PC-9 (cell line): ENCODE results near the gene C22orf31. TPM values are rescaled to one million over a fixed set of nuclear protein-coding genes. Genes with fewer than 3 reads are reported as not detected.

Experiments
- BruUV-seq: library from RNA; stranded (reverse); fragments of 400-500 nt; replicated peaks from 2 replicates; lab custom pipeline; 2021; lab: Mats Ljungman, UMichigan
- CTCF ChIA-PET: fragments of 300-600 bp; sonication (Branson Sonifier 250); formaldehyde crosslinking; loops from one replicate; lab custom pipeline; 2022; ENCODE audit warnings: antibody characterized with exemption; lab: Charles Lee
- POLR2A ChIA-PET: fragments of 300-600 bp; sonication (Branson Sonifier 250); formaldehyde crosslinking; loops from one replicate; lab custom pipeline; 2022; ENCODE audit warnings: antibody characterized with exemption; ENCODE audit not compliant: unreplicated experiment; lab: Charles Lee
- DNase-seq, 2 experiments: peaks; one replicate each; pipeline versions ENCODE4 v3.0.0 to v3.0.0-alpha.2; 2015 to 2022; ENCODE audit warnings: mixed read lengths in 1 of 2
- H2AFZ ChIP-seq: fragments of 200-600 bp; sonication (generic); 2 replicates; pipeline ENCODE4 v1.8.1; 2017; ENCODE audit warnings: antibody characterized with exemption
- H3F3A ChIP-seq: fragments of 200-600 bp; sonication (generic); 2 replicates; pipeline ENCODE4 v1.8.1; 2017; ENCODE audit warnings: antibody characterized with exemption, mild to moderate bottlenecking, low read depth; ENCODE audit not compliant: insufficient read depth
- H3K27ac ChIP-seq: fragments of 200-600 bp; sonication (generic); 2 replicates; pipeline ENCODE4 v1.6.1; 2016; ENCODE audit warnings: mixed run types
- H3K27me3 ChIP-seq: fragments of 200-600 bp; sonication (generic); 2 replicates; pipeline ENCODE4 v1.6.1; 2016; ENCODE audit warnings: low read depth, mixed run types; ENCODE audit not compliant: insufficient read depth
- H3K36me3 ChIP-seq: fragments of 200-600 bp; sonication (generic); 2 replicates; pipeline ENCODE4 v1.6.1; 2016; ENCODE audit warnings: low read depth, mixed run types
- H3K4me1 ChIP-seq: fragments of 200-600 bp; sonication (generic); replicated peaks from 2 replicates; pipeline ENCODE4 v1.6.1; 2016; ENCODE audit warnings: mixed run types; ENCODE audit not compliant: insufficient read depth
- H3K4me2 ChIP-seq: fragments of 200-600 bp; sonication (generic); 2 replicates; pipeline ENCODE4 v1.6.1; 2017; ENCODE audit warnings: mixed run types
- H3K4me3 ChIP-seq: fragments of 200-600 bp; sonication (generic); 2 replicates; pipeline ENCODE4 v1.6.1; 2016; ENCODE audit warnings: mixed run types
- H3K79me2 ChIP-seq: fragments of 200-600 bp; sonication (generic); 2 replicates; pipeline ENCODE4 v1.6.1; 2017; ENCODE audit warnings: low read depth, mixed run types
- H3K9me2 ChIP-seq: fragments of 200-600 bp; sonication (generic); 2 replicates; pipeline ENCODE4 v1.8.1; 2017; ENCODE audit warnings: mild to moderate bottlenecking; ENCODE audit not compliant: insufficient read depth
- H3K9me3 ChIP-seq: fragments of 200-600 bp; sonication (generic); 2 replicates; pipeline ENCODE4 v1.8.1; 2016; ENCODE audit warnings: low read depth; ENCODE audit not compliant: insufficient read depth
- H4K20me1 ChIP-seq: fragments of 200-600 bp; sonication (generic); 2 replicates; pipeline ENCODE4 v1.8.1; 2017; ENCODE audit not compliant: insufficient read depth
- CTCF ChIP-seq: fragments of 200-600 bp; sonication (generic); conservative IDR thresholded peaks from 2 replicates; pipeline ENCODE4 v1.6.1; 2017; ENCODE audit warnings: mixed run types, antibody characterized with exemption, mild to moderate bottlenecking, moderate library complexity
- EZH2 ChIP-seq: fragments of 200-600 bp; sonication (generic); IDR thresholded peaks from 2 replicates; pipeline ENCODE4 v1.8.0; 2017; ENCODE audit warnings: antibody characterized with exemption, low read depth
- intact Hi-C: fragments of 100-400 bp; cut with micrococcal nuclease; formaldehyde crosslinking; loops from one replicate; pipeline ENCODE4 v1.10.0; 2022; ENCODE audit not compliant: unreplicated experiment
- total RNA-seq: library from RNA; stranded (reverse); gene quantifications from 2 replicates; pipeline ENCODE4 v1.2.3, GENCODE V29; 2021

C22orf31 gene
- total RNA-seq, 1 experiment from 2014 or later, result not detected

- Histone ChIP-seq H3K79me2 (no peaks in the 10 kb centered on the region), H3K4me2 (no peak overlapping the region), H3K9me3 (no peaks in the 10 kb centered on the region), H3F3A (no peaks in the 10 kb centered on the region), H3K27me3 (no peaks in the 10 kb centered on the region), H3K4me1 (no peaks in the 10 kb centered on the region), H3K36me3 (no peaks in the 10 kb centered on the region), H3K9me2 (no peaks in the 10 kb centered on the region), H3K4me3 (no peak overlapping the region), H2AFZ (no peak overlapping the region), H3K27ac (no peak overlapping the region), H4K20me1 (no peaks in the 10 kb centered on the region; the same call in 1 of the 2 replicates)
- DNase-seq, result no peak
- intact Hi-C loops, result no loop called here
- CTCF ChIA-PET, result no interaction called here
- POLR2A ChIA-PET, result no interaction called here
- TF ChIP-seq EZH2, result no peak
- TF ChIP-seq CTCF, result no peak
- no TSS peak for BruUV-seq
Measured at GRCh38 chr22:29014773-29015172, 46.9 kb downstream of the C22orf31 start.

DNA sequence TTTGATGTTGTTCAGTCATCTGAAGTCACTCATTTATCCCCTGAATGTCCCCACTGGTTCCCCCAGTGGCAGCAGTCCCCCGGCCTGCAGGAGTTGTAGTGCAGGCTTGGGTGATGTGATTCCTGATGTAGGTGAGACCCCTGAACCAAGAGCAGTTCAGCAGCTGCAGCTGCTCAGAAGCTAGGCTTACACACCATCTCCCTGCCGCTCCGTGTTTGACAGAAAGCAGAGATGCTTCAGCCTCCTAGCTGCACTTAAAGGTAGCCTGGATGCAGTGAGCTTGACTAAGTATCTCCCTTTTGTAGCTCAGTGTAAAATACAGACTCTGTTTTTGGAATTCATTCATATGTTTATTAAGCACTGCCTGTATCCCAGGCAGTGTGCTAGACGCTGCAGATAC is 47.3 kb downstream of the C22orf31 start:
- CTCF ChIA-PET, result no interaction called here
- no peaks in the 10 kb centered on the region for H3K79me2 ChIP-seq
- BruUV-seq, result no TSS peak

GRCh38 chr22:29012952-29013351 is 48.7 kb downstream of the C22orf31 start:
- no peaks in the 10 kb centered on the region for H3K27me3 ChIP-seq
- TF ChIP-seq EZH2, result no peak
- no peak for TF ChIP-seq CTCF
- H3K27ac ChIP-seq, result no peak overlapping the region
- no peaks in the 10 kb centered on the region for H3K4me1 ChIP-seq
- no peak overlapping the region for H3K4me3 ChIP-seq
- POLR2A ChIA-PET, result no interaction called here
- no peaks in the 10 kb centered on the region for H3K9me2 ChIP-seq
- no peak overlapping the region for H2AFZ ChIP-seq
- H3K79me2 ChIP-seq, result no peaks in the 10 kb centered on the region
- no peak overlapping the region for H3K4me2 ChIP-seq
- H3K9me3 ChIP-seq, result no peaks in the 10 kb centered on the region
- CTCF ChIA-PET, result no interaction called here
- no peaks in the 10 kb centered on the region for H3F3A ChIP-seq
- H3K36me3 ChIP-seq, result no peaks in the 10 kb centered on the region
- no peak for DNase-seq
- intact Hi-C loops, result no loop called here
- no peaks in the 10 kb centered on the region; the same call in 1 of the 2 replicates for H4K20me1 ChIP-seq
- no TSS peak for BruUV-seq

More for the DNA sequence above, 47.3 kb downstream of the C22orf31 start:
- Histone ChIP-seq H3K27ac (no peak overlapping the region), H3K36me3 (no peaks in the 10 kb centered on the region), H2AFZ (no peak overlapping the region), H3K4me1 (no peaks in the 10 kb centered on the region), H3K27me3 (no peaks in the 10 kb centered on the region), H3K4me3 (no peak overlapping the region), H3K9me2 (no peaks in the 10 kb centered on the region), H3K9me3 (no peaks in the 10 kb centered on the region), H3F3A (no peaks in the 10 kb centered on the region), H4K20me1 (no peaks in the 10 kb centered on the region; the same call in 1 of the 2 replicates), H3K4me2 (no peak overlapping the region)
- TF ChIP-seq EZH2, result no peak
- no peak for TF ChIP-seq CTCF
- DNase-seq, result no peak
- POLR2A ChIA-PET, result no interaction called here
- intact Hi-C loops, result no loop called here
